GM19397 (cell line): ENCODE measurements around the gene STRIP2.
"Not testable (repeated sequence)": the region's sequence is repeated elsewhere in the genome, so short reads cannot be mapped to it uniquely, and the experiment has no call there.

Experiments
- ATAC-seq: cut with Tn5 transposase; IDR thresholded peaks from one replicate; pipeline ENCODE4 v1.9.1; 2021; ENCODE audit warnings: mild to moderate bottlenecking, moderate library complexity; ENCODE audit not compliant: unreplicated experiment

The STRIP2 gene

GRCh38 chr7:129421717-129422250, 12.4 kb upstream of the STRIP2 start:
- ATAC-seq: no peak

- no peak for ATAC-seq
These were observed 11.5 kb upstream of the STRIP2 start for GRCh38 chr7:129422727-129423126.

- no peak for ATAC-seq
These were observed 10.4 kb upstream of the STRIP2 start for GRCh38 chr7:129423700-129424410.

GRCh38 chr7:129426482-129426881, 7.8 kb upstream of the STRIP2 start:
- no peak for ATAC-seq

GRCh38 chr7:129427526-129428045, 6.6 kb upstream of the STRIP2 start:
- no peak for ATAC-seq

GRCh38 chr7:129431911-129432643, 2.2 kb upstream of the STRIP2 start:
- no peak for ATAC-seq

GRCh38 chr7:129434675-129435318, 565 bp downstream of the STRIP2 start:
- ATAC-seq: no peak

- no peak for ATAC-seq
These were observed 1.2 kb downstream of the STRIP2 start for GRCh38 chr7:129435414-129435829.

GRCh38 chr7:129436335-129436923, 2.2 kb downstream of the STRIP2 start:
- ATAC-seq: no peak

- no peak for ATAC-seq
These were observed 3.0 kb downstream of the STRIP2 start for GRCh38 chr7:129437190-129437589.

GRCh38 chr7:129438281-129438838, 4.1 kb downstream of the STRIP2 start:
- no peak for ATAC-seq

GRCh38 chr7:129438839-129439651, 4.8 kb downstream of the STRIP2 start:
- ATAC-seq: no peak

GRCh38 chr7:129439963-129440625, 5.9 kb downstream of the STRIP2 start:
- no peak for ATAC-seq

- ATAC-seq: no peak
These were observed 9.4 kb downstream of the STRIP2 start for GRCh38 chr7:129443612-129444011.

- ATAC-seq: not testable (repeated sequence)
These were observed 10.5 kb downstream of the STRIP2 start for GRCh38 chr7:129444776-129445175.

GRCh38 chr7:129446925-129447324, 12.7 kb downstream of the STRIP2 start:
- not testable (repeated sequence) for ATAC-seq

GRCh38 chr7:129447445-129447844, 13.2 kb downstream of the STRIP2 start:
- ATAC-seq: not testable (repeated sequence)

GRCh38 chr7:129448608-129449007, 14.4 kb downstream of the STRIP2 start:
- ATAC-seq: not testable (repeated sequence)

- no peak for ATAC-seq
These were observed 16.1 kb downstream of the STRIP2 start for GRCh38 chr7:129450295-129450694.
